ENCODE data around the gene OLIG2.

OLIG2 gene

DNA sequence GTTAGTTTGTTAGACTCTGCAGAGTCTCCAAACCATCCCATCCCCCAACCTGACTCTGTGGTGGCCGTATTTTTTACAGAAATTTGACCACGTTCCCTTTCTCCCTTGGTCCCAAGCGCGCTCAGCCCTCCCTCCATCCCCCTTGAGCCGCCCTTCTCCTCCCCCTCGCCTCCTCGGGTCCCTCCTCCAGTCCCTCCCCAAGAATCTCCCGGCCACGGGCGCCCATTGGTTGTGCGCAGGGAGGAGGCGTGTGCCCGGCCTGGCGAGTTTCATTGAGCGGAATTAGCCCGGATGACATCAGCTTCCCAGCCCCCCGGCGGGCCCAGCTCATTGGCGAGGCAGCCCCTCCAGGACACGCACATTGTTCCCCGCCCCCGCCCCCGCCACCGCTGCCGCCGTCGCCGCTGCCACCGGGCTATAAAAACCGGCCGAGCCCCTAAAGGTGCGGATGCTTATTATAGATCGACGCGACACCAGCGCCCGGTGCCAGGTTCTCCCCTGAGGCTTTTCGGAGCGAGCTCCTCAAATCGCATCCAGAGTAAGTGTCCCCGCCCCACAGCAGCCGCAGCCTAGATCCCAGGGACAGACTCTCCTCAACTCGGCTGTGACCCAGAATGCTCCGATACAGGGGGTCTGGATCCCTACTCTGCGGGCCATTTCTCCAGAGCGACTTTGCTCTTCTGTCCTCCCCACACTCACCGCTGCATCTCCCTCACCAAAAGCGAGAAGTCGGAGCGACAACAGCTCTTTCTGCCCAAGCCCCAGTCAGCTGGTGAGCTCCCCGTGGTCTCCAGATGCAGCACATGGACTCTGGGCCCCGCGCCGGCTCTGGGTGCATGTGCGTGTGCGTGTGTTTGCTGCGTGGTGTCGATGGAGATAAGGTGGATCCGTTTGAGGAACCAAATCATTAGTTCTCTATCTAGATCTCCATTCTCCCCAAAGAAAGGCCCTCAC is at the start of gene OLIG2:
Gene OLIG2 (plus strand): TSS at position 447 of the 954 bp plus-strand sequence. CDS start 928 bp downstream, outside the sequence.
- DNase-seq = no peak

DNA sequence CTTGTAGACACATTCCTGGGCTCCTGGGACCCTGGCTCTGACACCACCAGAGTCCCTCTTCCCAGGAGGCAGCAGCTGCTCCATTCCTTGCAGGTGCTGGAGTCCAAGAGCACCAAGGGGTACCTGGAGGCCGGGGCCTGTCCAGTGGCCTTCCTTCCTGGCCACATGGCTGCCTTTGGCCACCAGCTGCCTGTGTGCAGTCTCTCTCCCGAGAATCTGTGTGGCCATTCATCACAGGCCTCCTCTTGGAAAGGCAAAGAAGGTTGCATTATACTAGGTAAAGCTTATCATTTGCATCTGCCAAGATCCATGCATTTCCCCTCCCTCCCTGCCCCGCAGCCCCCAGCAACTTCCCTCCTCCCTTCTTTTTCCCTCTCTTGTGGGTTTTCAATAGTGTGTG is 48.9 kb upstream of the OLIG2 start:
- DNase-seq = no peak

DNA sequence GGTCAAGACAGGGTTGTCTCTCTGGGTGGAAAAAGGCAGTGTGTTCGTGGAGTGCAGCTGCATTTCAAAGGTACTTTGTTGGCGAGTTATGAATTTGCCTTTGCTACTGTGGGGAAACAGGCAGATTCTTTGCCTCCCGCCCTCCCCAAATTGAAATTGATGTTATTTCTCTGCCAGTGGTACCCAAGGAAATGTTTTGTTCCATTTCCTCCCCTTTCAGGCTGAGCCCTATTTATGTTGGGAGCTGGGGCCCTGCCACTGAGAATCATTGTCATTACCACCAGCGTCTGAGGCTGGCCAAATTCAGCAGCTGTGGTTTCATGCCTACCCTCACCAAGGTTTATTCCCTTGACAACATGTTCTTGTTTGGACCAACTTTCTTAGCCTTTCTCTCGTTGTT is 48.5 kb upstream of the OLIG2 start:
- no peak for DNase-seq

DNA sequence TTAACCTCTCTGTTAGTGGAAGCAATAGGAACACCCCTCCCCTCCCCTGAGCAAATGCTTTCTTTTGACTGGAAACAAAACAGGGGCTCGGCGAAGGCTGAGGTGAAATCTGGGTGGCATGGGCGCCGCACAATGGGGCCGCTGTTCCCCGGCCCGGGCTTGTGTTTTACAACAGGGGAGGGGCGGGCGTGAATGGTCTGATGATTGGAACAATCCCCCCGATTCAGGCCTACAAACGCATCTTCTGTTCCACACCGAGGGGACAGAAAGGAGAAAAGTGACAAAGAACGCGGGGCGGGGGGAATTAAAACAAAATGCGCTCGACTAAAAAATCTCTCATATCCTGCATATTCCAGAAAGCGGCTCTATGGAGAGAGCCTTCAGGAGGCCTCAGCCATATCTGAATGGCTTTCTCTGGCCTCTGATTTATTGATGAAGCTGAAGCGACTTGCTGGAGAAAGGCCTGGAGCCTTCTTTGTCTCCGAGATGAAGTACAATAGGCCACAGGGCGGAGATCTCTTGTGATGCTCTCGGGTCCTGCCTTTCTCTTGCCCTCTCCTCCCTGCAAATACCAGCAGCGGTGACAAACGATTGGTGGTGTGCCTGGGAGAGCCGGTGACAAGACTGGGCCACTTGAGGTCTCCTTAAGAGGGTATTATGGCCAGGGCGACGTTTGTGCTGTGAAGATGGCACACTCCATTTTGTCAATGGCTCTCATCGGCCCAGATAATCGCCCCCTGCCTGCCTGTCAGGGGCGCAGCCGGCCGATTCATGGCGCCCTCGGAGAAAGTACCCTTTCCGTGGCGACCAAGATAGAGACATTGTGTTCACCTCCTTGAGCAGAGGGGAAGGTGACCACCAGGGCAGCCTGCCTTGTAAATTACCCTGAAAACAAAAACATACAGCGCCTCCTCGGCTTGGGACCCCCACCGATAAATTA is 47.1 kb upstream of the OLIG2 start:
- no peak for DNase-seq

DNA sequence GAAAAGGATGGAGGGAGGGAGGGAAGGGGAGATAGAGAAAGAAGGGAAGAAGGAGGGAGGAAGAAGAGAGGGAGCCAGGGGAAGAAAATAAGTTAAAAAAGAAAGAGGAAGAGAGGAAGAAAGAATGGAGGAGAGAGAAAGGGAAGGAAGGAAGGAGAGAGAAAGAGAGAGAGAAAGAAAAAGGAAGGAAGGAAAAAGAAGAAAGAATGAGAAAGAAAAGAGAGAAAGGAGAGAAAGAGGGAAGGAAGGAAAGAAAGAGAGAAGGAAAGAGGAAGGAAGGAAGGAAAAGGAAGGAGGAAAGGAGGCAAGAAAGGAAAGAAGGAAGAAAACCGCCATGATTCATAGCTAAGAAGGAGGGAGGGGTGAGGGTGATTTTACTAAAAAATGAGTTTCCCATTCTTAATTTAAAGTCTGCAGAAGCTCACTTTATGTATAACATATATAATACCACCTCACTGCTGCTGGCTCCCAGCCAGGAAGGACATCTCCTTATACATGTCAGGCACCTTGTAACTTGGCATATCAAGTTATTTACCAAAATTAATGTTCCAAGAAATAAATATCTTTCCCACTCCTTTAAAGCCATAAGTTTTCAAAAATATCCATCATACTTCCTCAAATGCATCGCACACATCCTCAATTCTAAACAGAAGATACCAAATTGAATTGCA is 46.0 kb upstream of the OLIG2 start:
- DNase-seq = no peak

DNA sequence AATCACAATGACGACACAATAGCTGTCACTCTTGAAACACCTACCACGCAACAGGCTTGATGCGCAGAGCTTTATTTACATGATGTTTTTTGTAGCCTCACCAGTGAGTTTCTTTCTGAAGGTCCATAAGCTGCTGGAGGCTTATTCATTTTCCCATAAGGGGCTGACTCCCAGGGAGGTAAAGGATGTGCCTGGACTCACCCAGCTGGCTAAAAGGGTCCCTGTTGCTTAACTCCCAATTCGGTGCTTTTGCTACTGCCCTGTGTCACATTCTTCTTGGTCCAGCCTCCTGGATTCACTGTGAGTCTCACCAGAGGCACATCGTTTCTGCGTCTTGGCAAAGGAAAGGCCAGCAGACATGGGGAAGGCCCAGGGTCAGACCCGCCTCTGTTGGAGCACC is 44.6 kb upstream of the OLIG2 start:
- DNase-seq = no peak

DNA sequence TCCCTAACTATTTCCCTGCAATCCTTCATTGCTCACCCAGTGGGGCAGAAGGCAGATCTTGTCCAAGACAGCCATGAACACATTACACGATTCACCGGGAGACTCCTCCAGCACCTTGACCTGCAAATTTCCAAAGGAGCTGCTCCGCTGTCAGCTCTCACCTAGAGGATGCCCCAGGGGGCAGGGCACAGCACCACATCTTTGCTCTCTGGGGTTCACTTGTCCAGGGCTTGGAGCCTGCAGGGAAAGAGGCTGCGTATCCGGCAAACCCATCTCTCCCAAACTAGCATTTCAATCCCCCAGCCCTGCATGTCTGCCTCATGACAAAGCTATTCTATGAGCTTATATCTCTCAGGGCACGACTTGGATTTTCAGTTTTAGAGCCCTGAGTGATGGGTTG is 35.1 kb upstream of the OLIG2 start:
- no peak for DNase-seq

DNA sequence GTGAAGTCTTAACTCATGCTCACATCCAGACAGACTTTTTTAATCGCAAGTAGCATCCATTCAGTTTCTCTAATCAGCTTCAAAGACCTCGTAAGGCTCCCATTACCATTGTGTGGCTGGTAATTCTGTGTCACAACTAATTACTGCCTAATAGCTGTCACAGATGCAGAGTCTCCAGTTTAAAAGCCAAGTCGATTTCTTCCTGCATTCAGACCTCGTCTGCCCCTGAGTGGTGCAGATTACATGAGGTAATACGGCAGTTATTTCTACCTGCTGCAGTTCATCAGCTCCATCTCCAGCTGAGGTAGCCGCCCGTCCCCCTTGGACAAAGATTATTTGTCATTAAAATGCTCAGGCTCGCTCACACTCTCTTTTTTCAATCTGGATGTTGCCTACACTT is 34.4 kb upstream of the OLIG2 start:
- DNase-seq = no peak

DNA sequence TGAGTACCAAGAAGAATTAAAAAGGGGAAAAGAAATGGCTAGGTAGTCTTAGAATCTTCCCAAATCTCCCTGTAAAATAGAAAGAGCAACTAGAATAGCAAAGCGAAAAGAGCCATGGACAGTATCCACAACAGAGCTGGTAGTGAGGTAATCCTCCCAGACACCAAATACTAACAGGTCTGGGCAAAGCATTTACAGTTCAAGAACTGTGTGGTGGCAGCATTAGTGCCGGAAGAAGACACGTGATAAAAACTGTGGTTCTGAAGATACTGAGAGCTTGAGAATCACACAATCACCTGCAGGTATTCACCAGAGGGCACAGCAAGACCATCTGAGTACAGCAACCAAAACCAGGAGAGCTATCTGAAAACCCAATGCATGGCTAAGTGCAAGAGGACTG is 31.8 kb upstream of the OLIG2 start:
- DNase-seq = no peak

DNA sequence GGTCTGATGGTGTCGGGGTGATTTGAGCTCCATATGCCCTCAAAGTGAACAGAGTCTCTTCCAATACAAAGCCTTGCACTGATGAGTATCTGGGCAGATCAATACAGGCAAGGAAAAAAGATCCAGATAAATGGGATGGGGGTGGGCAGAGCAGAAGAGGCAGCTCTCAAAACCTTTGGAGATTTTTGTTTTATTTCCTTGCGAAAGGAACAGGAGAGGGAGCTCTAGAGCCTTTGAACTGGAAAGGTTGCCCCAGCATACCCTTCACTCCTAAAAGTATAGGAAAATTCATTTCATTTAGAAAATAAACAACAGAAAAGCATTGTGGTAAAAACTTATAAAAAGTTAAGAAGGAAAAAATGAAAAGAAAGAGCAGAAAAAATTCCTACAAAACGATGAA is 31.4 kb upstream of the OLIG2 start:
- DNase-seq = no peak

DNA sequence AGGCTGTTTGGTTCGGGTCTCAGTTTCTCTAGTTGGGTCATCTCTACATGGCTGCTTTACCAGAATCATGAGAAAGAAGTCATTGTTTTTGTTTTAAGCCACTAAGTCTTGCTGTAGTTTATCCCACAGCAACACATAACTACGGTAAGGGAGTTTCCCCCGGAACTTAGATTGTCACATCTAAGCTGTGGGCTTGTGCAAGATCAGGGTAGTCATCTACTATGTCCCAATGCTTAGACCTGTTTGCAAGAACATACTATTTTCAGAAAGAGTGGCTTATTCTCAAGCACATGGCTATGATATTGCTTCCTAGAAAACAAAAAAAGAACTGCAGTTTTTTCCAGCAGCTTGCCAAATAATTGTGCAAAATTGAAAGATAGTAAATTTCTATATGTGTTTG is 18.0 kb upstream of the OLIG2 start:
- DNase-seq = peak in 1 of 2 donors; percentile 55

DNA sequence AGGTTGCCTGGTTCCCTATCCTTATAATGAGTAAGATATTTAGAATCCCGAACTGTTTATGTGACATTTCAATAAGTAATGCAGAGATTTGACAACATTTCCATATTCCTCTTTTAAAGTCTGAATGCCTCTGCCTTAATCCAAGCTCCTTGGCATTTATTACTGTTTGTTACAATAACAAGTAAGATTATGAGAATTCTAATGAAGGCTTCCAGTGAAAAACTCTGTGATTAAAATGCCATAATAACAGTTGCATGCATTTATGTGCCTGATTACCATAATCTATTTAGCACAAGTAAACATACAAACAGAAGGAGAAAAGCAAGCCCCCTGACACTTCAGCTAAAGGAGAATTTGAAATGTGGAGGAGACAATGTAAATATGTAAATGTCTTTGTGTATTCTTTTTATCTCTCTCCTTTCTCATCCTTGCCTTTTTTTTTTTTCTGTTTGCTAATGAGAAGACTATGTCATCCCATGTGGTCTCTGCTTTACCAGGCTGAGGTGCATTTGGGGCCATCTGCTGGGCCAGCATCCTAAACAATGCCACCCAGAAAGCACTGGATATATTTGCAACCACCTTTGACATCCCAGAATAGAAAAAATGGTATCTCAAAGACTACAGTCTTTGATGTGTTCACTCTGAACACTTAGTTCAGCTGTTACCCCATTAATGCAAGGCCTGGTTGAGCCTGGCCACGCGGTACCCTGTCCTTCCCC is 17.2 kb upstream of the OLIG2 start:
- DNase-seq = no peak

DNA sequence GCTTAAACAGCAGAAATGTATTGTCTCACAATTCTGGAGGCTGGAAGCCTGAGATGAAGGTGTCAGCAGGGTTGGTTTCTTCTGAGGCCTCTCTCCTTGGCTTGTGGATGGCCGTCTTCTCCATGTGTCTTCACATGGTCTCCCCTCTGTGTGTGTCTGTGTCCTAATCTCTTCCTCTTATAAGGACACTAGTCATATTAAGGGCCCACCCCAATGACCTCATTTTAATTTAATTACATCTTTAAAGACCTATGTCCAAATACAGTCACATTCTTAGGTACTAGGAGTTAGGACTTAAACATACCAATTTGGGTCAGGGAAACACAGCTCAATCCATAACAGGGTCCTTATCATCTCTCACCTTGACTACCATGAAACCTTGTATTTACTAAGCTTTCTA is 14.8 kb upstream of the OLIG2 start:
- no peak for DNase-seq

DNA sequence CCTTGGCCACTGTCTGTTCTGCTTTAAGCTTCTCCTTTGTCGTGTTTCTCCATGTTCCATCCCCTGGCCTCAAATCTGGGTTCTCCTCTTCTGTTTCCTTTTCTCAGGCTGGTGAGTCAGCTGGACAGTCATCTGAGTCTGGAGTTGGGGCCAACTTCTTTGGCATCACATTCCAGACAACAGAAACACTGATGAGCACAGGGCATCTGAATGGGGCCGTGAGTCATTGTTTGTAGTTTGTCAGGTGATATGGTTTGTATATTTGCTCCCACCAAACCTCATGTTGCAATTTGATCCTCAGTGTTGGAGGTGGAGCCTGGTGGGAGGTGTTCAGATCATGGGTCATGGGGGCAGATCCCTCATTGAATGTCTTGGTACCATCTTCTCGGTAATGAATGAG is 14.3 kb upstream of the OLIG2 start:
- DNase-seq = peak in 1 of 2 donors; percentile 75

DNA sequence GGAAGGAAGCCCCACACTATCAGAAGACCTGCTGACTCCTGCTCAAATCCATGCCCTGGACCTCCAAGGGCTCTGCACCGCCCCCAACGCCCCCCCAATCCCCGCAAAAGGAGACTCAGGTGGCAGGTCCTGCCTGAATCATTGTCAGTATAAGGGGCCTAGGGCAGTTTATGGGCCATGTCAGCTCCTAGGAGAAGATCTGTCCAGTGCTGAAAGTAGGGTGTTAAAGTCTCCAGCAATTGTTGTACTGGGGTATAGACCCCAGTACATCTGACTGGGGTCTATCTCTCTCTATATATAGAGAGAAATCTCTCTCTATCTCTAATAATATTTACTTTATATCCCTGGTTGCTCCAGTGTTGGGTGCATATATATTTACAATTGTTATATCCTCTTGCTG is 12.1 kb upstream of the OLIG2 start:
- no peak for DNase-seq

DNA sequence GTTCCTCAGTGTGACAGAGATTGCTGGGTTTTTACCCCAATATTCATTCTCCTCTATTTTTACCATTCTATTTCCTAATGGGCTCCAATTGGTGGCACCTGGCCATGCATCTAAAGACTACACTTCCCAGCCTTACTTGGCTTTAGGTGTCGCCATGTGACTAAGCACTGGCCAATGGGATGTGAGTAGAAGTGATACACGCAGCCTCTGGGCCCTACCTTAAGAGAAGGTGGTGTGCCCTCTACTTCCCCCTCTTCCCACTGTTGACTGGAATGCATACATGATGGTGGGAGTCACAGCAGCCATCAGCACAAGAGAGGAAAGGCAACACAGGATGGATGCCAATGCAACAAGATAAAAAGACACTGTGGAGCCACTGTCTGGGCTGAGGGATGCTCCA is 11.4 kb upstream of the OLIG2 start:
- DNase-seq = no peak

DNA sequence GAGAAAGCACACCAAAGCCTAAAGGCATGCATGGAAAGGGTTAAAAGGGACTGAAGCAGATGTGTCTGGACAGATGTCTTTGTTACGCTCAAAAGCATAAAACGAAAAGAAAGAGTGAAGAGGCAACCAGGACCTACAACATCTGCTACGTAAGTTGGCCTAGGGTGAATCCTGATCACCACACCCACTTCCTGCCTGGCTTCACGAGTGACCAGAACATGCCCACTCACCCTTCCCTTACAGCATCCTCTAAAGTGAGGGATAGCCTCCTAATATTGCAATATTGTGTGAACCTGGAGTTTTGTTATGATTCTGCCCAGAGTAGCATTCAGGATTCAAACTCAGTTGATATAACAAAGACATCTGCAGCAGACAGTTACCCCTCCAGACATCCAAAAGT is 10.6 kb upstream of the OLIG2 start:
- DNase-seq = no peak

DNA sequence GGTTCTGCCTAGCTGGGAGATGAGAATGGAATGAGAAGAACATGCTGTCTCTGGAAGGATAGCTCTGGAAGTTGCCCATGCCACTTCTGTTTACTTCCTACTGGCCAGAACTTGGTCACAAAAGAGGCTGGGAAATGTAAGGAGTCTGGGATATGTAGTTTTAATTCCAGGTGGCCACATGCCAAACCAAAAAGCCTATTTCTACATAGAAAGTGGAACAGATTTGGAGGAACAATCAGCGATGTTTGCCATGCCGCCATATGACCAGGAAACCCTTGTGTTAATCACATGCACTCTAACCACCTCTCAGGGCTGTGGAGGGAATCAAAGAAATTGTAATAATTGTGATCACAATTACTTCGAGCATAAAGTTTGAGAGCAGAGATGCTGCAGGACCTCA is 10.0 kb upstream of the OLIG2 start:
- DNase-seq = no peak

DNA sequence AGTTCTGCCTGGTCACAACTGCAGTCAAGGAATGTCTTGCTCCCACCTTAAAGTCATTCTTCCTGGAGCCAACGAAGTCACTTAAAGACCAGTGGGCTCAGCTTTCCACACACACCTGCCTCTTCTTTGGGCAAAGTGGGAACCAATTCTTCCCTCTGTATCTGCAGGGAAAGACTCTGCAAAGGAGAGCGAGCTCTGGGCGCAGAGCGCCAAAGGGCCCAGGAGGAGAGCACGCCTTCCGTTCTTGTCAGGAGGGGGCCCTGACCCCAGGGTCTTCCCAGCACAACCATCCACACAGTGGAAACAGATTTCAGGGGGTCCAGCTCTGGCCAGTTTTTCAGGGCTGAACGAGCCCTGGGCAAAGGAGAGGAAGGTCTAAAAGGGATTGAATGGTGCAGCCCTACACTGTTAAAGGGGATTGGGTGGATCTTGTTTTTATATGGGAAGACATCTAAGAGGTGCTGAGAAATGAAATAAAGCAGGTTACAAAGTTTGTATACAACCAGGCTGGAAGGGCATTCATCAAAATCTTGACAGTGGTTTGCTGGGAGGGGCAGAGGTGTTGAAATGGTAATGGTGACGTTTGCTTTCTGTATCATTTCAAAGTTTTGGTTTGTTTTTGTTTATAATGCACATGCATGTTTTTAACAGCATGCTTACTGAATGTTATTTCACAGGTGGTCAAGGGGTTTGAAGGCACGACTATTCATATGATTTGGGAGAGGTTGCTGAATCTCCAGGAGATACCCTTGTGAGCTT is 6.8 kb upstream of the OLIG2 start:
- DNase-seq = no peak

DNA sequence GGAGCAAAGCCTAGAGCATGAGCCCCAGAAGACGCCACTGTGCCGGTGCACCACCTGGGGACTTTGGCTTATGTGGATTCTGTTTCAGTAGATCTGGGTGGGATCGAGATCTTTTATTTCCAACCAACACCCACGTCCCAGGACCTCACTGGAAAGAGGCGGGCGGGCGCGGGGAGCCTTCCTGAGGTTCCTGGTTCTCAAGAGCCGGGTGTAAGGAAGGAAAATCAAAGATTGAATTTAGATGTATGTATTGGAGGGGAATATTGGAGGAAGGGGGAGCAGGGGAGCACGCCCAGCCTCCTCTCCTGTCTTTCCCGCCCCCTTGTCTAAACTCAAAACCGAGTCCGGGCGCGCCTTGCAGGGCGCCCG is 6.2 kb upstream of the OLIG2 start:
- no peak for DNase-seq

DNA sequence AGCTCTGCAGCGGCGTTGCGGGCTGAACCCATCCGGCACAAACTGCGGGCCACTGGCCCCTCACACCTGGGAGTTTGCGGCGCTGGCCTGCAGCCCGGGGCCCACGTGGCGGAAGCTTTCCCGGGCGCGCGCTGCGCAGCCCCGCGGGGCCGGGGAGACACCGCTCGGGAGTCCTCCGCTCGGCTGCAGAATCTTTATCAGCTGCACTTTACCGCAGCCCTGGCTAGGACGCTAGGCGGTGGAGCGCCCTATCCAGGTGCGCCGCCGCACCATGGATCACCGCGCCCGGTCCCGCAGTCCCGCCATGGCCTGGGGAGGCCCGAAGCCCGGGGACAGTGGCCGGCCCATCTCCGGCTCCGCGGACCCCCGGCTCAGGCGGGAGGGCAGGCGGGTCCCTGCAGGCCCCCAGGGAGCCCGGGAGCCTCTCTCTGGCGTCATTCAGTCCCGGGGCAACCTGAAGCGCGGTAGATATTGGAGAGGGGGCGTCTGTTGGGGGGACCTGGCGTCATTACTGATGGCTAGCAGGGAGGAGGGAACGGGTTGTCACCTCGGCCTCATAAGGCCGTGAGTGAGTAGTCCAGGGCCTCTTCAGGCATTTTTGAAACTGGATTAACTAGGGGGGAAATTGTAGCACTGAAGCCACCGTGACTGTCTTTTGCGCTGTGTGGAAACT is 5.7 kb upstream of the OLIG2 start:
- DNase-seq = no peak
